ENCODE data around the gene CACNA2D4.

Gene CACNA2D4

GRCh38 chr12:1880876-1881275, 37.6 kb downstream of the CACNA2D4 start:
- no peak for DNase-seq (ENCODE audit: low read depth in 1 of 2, low spot score in 1 of 2)
- TF ChIP-seq POLR2AphosphoS5 (IDR thresholded peaks at IDR 0.05; ENCODE audit: low read depth) (no peak), REST (IDR thresholded peaks at IDR 0.05; ENCODE audit: insufficient replicate concordance, low read depth) (no peak), GABPA (IDR thresholded peaks at IDR 0.05; ENCODE audit: low read depth) (no peak), CTCF (IDR thresholded peaks at IDR 0.05; ENCODE audit: insufficient read depth, low read length) (no peak), SPI1 (IDR thresholded peaks at IDR 0.05; ENCODE audit: borderline replicate concordance, low read depth) (no peak)
- H3K27me3 ChIP-seq (ENCODE audit: insufficient read depth, poor library complexity, severe bottlenecking), result no peaks in the 10 kb centered on the region
- no peak overlapping the region for H3K27ac ChIP-seq (replicated peaks)
- no peak overlapping the region for H3K4me3 ChIP-seq (replicated peaks; ENCODE audit: insufficient read depth, low read length)

GRCh38 chr12:1880153-1880845, 38.2 kb downstream of the CACNA2D4 start:
- no peak for TF ChIP-seq POLR2AphosphoS5 (IDR thresholded peaks at IDR 0.05; ENCODE audit: low read depth)
- Histone ChIP-seq H3K27ac (replicated peaks) (no peak overlapping the region), H3K27me3 (ENCODE audit: insufficient read depth, poor library complexity, severe bottlenecking) (no peaks in the 10 kb centered on the region), H3K4me3 (replicated peaks; ENCODE audit: insufficient read depth, low read length) (no peak overlapping the region)
- no peak for DNase-seq (ENCODE audit: low read depth in 1 of 2, low spot score in 1 of 2)

- Histone ChIP-seq H3K27ac (replicated peaks) (no peak overlapping the region), H3K4me3 (replicated peaks; ENCODE audit: insufficient read depth, low read length) (no peak overlapping the region), H3K27me3 (ENCODE audit: insufficient read depth, poor library complexity, severe bottlenecking) (no peaks in the 10 kb centered on the region)
- TF ChIP-seq REST (IDR thresholded peaks at IDR 0.05; ENCODE audit: insufficient replicate concordance, low read depth) (no peak), CTCF (IDR thresholded peaks at IDR 0.05; ENCODE audit: insufficient read depth, low read length) (no peak), SPI1 (IDR thresholded peaks at IDR 0.05; ENCODE audit: borderline replicate concordance, low read depth) (no peak), GABPA (IDR thresholded peaks at IDR 0.05; ENCODE audit: low read depth) (no peak), POLR2AphosphoS5 (IDR thresholded peaks at IDR 0.05; ENCODE audit: low read depth) (no peak)
- DNase-seq (ENCODE audit: low read depth in 1 of 2, low spot score in 1 of 2), result no peak
These were observed 38.8 kb downstream of the CACNA2D4 start for GRCh38 chr12:1879633-1880032.

GRCh38 chr12:1878695-1879094, 39.8 kb downstream of the CACNA2D4 start:
- DNase-seq (ENCODE audit: low read depth in 1 of 2, low spot score in 1 of 2), result no peak
- TF ChIP-seq POLR2AphosphoS5 (IDR thresholded peaks at IDR 0.05; ENCODE audit: low read depth) (no peak), CTCF (IDR thresholded peaks at IDR 0.05; ENCODE audit: insufficient read depth, low read length) (no peak), GABPA (IDR thresholded peaks at IDR 0.05; ENCODE audit: low read depth) (no peak), SPI1 (IDR thresholded peaks at IDR 0.05; ENCODE audit: borderline replicate concordance, low read depth) (no peak), REST (IDR thresholded peaks at IDR 0.05; ENCODE audit: insufficient replicate concordance, low read depth) (no peak)
- Histone ChIP-seq H3K4me3 (replicated peaks; ENCODE audit: insufficient read depth, low read length) (no peak overlapping the region), H3K27me3 (ENCODE audit: insufficient read depth, poor library complexity, severe bottlenecking) (no peaks in the 10 kb centered on the region), H3K27ac (replicated peaks) (no peak overlapping the region)
